SK-N-SH (cell line): Measurements from ENCODE around the gene KLHL40. TPM values are rescaled to one million over a fixed set of nuclear protein-coding genes. Genes with fewer than 3 reads are reported as not detected.

ENCODE experiments used
- CTCF ChIA-PET: fragments of 300-600, 350-600 bp; formaldehyde crosslinking; extraction: SDS; loops from one replicate; lab custom pipeline; 2021; lab: Yijun Ruan, JAX
- POLR2A ChIA-PET: fragments of 350-600 bp; sonication (Branson Sonifier 250); formaldehyde crosslinking; extraction: SDS; loops from one replicate; lab custom pipeline; 2020; ENCODE audit warnings: antibody characterized with exemption, inconsistent platforms; lab: Yijun Ruan, JAX
- DNase-seq: peaks from one replicate; pipeline ENCODE4 v3.0.0; 2012
- H2AFZ ChIP-seq: fragments of 200-600 bp; sonication (generic); 2 replicates; pipeline ENCODE4 v1.8.1; 2016; ENCODE audit warnings: antibody characterized with exemption, mild to moderate bottlenecking, low read depth
- H3F3A ChIP-seq: fragments of 200-600 bp; sonication (generic); replicated peaks from 2 replicates; pipeline ENCODE3; 2016; ENCODE audit warnings: antibody characterized with exemption, mild to moderate bottlenecking; ENCODE audit not compliant: insufficient read depth
- H3K27ac ChIP-seq, 2 experiments: fragments of 200-500 bp in 1 of 2; fragments of 200-600 bp in 1 of 2; sonication (Bioruptor generic) in 1 of 2; sonication (generic), shearing (Covaris generic) in 1 of 2; 2 replicates each; pipeline versions ENCODE4 v1.5.1 to v1.6.1; 2014 to 2016; ENCODE audit warnings: low read depth in 2 of 2, inconsistent platforms in 1 of 2, low read length in 1 of 2, mild to moderate bottlenecking in 1 of 2, mixed read lengths in 1 of 2
- H3K27me3 ChIP-seq: fragments of 200-600 bp; sonication (generic), shearing (Covaris generic); 2 replicates; pipeline ENCODE4 v1.6.1; 2016; ENCODE audit warnings: mixed run types; ENCODE audit not compliant: insufficient read depth
- H3K36me3 ChIP-seq, 2 experiments: fragments of 200-500 bp in 1 of 2; fragments of 200-600 bp in 1 of 2; sonication (Bioruptor generic) in 1 of 2; sonication (generic) in 1 of 2; replicated peaks in 1 of 2; 2 replicates each; pipeline versions ENCODE3 to v1.5.1; 2014 to 2016; ENCODE audit warnings: low read length in 1 of 2, mild to moderate bottlenecking in 1 of 2; ENCODE audit not compliant: insufficient read depth in 2 of 2, control insufficient read depth in 1 of 2
- H3K4me1 ChIP-seq, 2 experiments: fragments of 200-500 bp in 1 of 2; fragments of 200-600 bp in 1 of 2; sonication (Bioruptor generic) in 1 of 2; sonication (generic), shearing (Covaris generic) in 1 of 2; 2 replicates each; pipeline versions ENCODE4 v1.5.1 to v1.6.1; 2014 to 2016; ENCODE audit warnings: low read depth in 1 of 2, low read length in 1 of 2, mixed run types in 1 of 2; ENCODE audit not compliant: insufficient read depth in 2 of 2, control insufficient read depth in 1 of 2
- H3K4me2 ChIP-seq: fragments of 200-600 bp; sonication (generic), shearing (Covaris generic); 2 replicates; pipeline ENCODE4 v1.6.1; 2017; ENCODE audit warnings: mixed run types
- H3K4me3 ChIP-seq, 2 experiments: fragments of 200-500 bp in 1 of 2; fragments of 200-600 bp in 1 of 2; sonication (Bioruptor generic) in 1 of 2; sonication (generic), shearing (Covaris generic) in 1 of 2; 2 replicates each; pipeline versions ENCODE4 v1.5.1 to v1.8.1; 2014 to 2016; ENCODE audit warnings: low read depth in 2 of 2, inconsistent platforms in 1 of 2, low read length in 1 of 2, mild to moderate bottlenecking in 1 of 2, mixed read lengths in 1 of 2, moderate library complexity in 1 of 2
- H3K79me2 ChIP-seq: fragments of 200-600 bp; sonication (generic); 2 replicates; pipeline ENCODE4 v1.8.1; 2017; ENCODE audit warnings: mild to moderate bottlenecking; ENCODE audit not compliant: insufficient read depth
- H3K9ac ChIP-seq: fragments of 200-600 bp; sonication (generic); 2 replicates; pipeline ENCODE4 v1.6.1; 2017; ENCODE audit warnings: mixed run types
- H3K9me2 ChIP-seq: fragments of 200-600 bp; sonication (generic); 2 replicates; pipeline ENCODE4 v1.6.1; 2017; ENCODE audit warnings: mixed run types
- H3K9me3 ChIP-seq: fragments of 200-600 bp; sonication (generic); 2 replicates; pipeline ENCODE4 v1.6.1; 2017; ENCODE audit warnings: mixed run types, mild to moderate bottlenecking, moderate library complexity
- H4K20me1 ChIP-seq: fragments of 200-600 bp; sonication (generic); 2 replicates; pipeline ENCODE4 v1.6.1; 2017; ENCODE audit warnings: mild to moderate bottlenecking, mixed run types; ENCODE audit not compliant: insufficient read depth
- ELF1 ChIP-seq: IDR thresholded peaks from 2 replicates; pipeline ENCODE4 v1.4.0; 2012
- FOSL2 ChIP-seq: IDR thresholded peaks from 2 replicates; pipeline ENCODE4 v1.4.0; 2012; ENCODE audit warnings: low read depth, mild to moderate bottlenecking, moderate library complexity, borderline replicate concordance
- GATA2 ChIP-seq: sonication (generic); formaldehyde crosslinking; IDR thresholded peaks from 2 replicates; pipeline ENCODE4 v1.5.0; 2020; ENCODE audit warnings: mild to moderate bottlenecking, missing genetic modification reagents
- MEF2A ChIP-seq: IDR thresholded peaks from 2 replicates; pipeline ENCODE4 v1.4.0; 2012; ENCODE audit warnings: low read depth, borderline replicate concordance
- MXI1 ChIP-seq: IDR thresholded peaks from 2 replicates; pipeline ENCODE4 v1.6.1; 2012; ENCODE audit warnings: mild to moderate bottlenecking, low read depth, low read length, improper control_type of control experiment
- NFIC ChIP-seq: IDR thresholded peaks from 2 replicates; pipeline ENCODE4 v1.4.0; 2012; ENCODE audit warnings: borderline replicate concordance
- NRF1 ChIP-seq: IDR thresholded peaks from 2 replicates; pipeline ENCODE4 v1.6.1; 2012; ENCODE audit warnings: low read depth, mild to moderate bottlenecking, low read length
- POLR2AphosphoS5 ChIP-seq: IDR thresholded peaks from 2 replicates; pipeline ENCODE4 v1.6.1; 2012; ENCODE audit warnings: low read depth, low read length
- RAD21 ChIP-seq: IDR thresholded peaks from 2 replicates; pipeline ENCODE4 v1.6.1; 2012; ENCODE audit warnings: mild to moderate bottlenecking, low read length
- RXRA ChIP-seq: IDR thresholded peaks from 2 replicates; pipeline ENCODE4 v1.4.0; 2012; ENCODE audit warnings: low read depth, mild to moderate bottlenecking, borderline replicate concordance
- SIN3A ChIP-seq: IDR thresholded peaks from 2 replicates; pipeline ENCODE4 v1.6.1; 2012; ENCODE audit warnings: low read depth, mild to moderate bottlenecking, low read length, moderate library complexity, borderline replicate concordance
- SMC3 ChIP-seq: IDR thresholded peaks from 2 replicates; pipeline ENCODE4 v1.6.1; 2012; ENCODE audit warnings: low read depth, low read length, improper control_type of control experiment
- TAF1 ChIP-seq: IDR thresholded peaks from 2 replicates; pipeline ENCODE4 v1.6.1; 2012; ENCODE audit warnings: low read depth, mild to moderate bottlenecking, low read length, moderate library complexity, borderline replicate concordance
- TEAD4 ChIP-seq: IDR thresholded peaks from 2 replicates; pipeline ENCODE4 v1.4.0; 2012; ENCODE audit warnings: mild to moderate bottlenecking, borderline replicate concordance; ENCODE audit not compliant: insufficient read depth
- WGBS: methylation state at CpG from one replicate; pipeline ENCODE4 v1.1.6; 2017; ENCODE audit warnings: low lambda C conversion rate; 5-methylcytosine and 5-hydroxymethylcytosine counted together
- polyA plus RNA-seq, 3 experiments: library from polyadenylated mRNA; depleted of rRNA; stranded (reverse); fragments of >200 nt; gene quantifications; 2 replicates each; pipeline ENCODE4 v1.2.3, GENCODE V29; 2012
- TF ChIP-seq, protein P1 (sequence below): IDR thresholded peaks from 2 replicates; pipeline ENCODE4 v1.4.0; 2012; ENCODE audit warnings: low read depth, borderline replicate concordance
- TF ChIP-seq, protein P2 (sequence below): IDR thresholded peaks from 2 replicates; pipeline ENCODE4 v1.6.1; 2012; ENCODE audit warnings: mild to moderate bottlenecking, low read depth, low read length, moderate library complexity
- TF ChIP-seq, protein P3 (sequence below): IDR thresholded peaks from 2 replicates; pipeline ENCODE4; 2012
- TF ChIP-seq, protein P4 (sequence below): fragments of 150-350 bp; IDR thresholded peaks from 2 replicates; pipeline ENCODE4 v1.6.1; 2016; ENCODE audit warnings: mild to moderate bottlenecking, low read depth, low read length

KLHL40 gene
- polyA plus RNA-seq, 1 of the 3 experiments (the other 2 are of a cell fraction), result not detected

DNA sequence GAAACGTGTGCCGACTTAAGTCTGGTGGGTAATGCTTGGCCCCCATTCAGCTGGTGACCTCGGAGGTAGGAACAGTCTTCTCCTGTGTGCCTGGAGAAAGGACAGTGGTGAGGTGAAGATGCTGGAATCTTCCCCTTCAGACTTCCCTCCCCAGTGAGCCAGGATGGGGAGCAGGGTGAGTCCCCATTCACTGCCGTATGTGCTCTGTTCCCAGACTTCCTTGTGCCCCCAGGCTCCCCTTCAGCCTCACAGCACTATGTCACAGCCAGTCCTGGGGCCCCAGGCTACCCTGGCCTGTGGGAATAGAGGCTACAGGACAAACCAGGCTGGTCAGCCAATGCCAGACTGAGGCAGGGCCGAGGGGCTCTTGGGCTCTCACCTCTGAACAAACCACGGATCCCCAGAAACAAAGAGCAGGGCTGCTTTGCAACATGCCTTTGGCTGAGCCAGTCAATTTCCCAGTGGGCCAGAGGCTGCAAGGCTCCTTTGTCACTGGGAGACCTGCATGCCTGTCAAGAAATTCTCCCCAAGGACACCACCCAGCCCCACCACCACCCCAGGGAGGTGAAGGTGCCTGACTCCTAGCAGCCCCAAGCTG, 49.0 kb downstream of the KLHL40 start (continued):
- TF ChIP-seq, protein P1, sequence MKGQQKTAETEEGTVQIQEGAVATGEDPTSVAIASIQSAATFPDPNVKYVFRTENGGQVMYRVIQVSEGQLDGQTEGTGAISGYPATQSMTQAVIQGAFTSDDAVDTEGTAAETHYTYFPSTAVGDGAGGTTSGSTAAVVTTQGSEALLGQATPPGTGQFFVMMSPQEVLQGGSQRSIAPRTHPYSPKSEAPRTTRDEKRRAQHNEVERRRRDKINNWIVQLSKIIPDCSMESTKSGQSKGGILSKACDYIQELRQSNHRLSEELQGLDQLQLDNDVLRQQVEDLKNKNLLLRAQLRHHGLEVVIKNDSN, result no peak
- TF ChIP-seq, protein P2, sequence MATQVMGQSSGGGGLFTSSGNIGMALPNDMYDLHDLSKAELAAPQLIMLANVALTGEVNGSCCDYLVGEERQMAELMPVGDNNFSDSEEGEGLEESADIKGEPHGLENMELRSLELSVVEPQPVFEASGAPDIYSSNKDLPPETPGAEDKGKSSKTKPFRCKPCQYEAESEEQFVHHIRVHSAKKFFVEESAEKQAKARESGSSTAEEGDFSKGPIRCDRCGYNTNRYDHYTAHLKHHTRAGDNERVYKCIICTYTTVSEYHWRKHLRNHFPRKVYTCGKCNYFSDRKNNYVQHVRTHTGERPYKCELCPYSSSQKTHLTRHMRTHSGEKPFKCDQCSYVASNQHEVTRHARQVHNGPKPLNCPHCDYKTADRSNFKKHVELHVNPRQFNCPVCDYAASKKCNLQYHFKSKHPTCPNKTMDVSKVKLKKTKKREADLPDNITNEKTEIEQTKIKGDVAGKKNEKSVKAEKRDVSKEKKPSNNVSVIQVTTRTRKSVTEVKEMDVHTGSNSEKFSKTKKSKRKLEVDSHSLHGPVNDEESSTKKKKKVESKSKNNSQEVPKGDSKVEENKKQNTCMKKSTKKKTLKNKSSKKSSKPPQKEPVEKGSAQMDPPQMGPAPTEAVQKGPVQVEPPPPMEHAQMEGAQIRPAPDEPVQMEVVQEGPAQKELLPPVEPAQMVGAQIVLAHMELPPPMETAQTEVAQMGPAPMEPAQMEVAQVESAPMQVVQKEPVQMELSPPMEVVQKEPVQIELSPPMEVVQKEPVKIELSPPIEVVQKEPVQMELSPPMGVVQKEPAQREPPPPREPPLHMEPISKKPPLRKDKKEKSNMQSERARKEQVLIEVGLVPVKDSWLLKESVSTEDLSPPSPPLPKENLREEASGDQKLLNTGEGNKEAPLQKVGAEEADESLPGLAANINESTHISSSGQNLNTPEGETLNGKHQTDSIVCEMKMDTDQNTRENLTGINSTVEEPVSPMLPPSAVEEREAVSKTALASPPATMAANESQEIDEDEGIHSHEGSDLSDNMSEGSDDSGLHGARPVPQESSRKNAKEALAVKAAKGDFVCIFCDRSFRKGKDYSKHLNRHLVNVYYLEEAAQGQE, result no peak
- TF ChIP-seq RAD21, result no peak
- TF ChIP-seq, all 33 proteins: peak for 0

DNA sequence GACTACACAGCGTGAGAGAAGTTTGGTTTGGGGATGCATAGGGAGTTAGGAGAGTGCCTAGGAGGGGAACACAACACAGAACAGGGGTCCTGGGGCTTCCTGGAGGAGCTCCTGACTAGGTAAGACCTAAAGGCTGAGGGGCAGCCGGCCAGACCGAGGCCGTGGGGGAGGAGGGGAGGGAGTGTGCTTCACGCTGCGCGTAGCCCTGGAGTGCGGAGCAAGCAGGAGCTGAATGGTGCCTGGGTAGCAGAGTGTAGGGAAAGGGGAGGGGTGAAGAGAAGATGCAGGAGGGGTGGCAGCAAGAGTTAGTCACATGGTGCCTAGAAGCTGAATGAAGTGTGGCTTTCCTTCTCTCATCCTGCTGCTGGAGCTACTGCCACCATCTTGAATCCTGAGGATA, 49.7 kb downstream of the KLHL40 start:
- DNase-seq, result no peak
- no peak overlapping the region for H3K27ac ChIP-seq
- H3K9ac ChIP-seq, result no peak overlapping the region
- no peak overlapping the region for H3K4me3 ChIP-seq
- H3K9me2 ChIP-seq, result no peaks in the 10 kb centered on the region
- no peaks in the 10 kb centered on the region for H4K20me1 ChIP-seq
- CTCF ChIA-PET, result interaction anchor here (1.3 to 1.8 kb wide), 3 partner anchors 9 to 85 kb away, joined by 3 to 11 read pairs (median 3); no protein-coding TSS in a partner anchor
- H3K79me2 ChIP-seq, result no peaks in the 10 kb centered on the region
- H3K9me3 ChIP-seq, result no peaks in the 10 kb centered on the region
- H3K27me3 ChIP-seq, result no peaks in the 10 kb centered on the region
- H3F3A ChIP-seq, result no peaks in the 10 kb centered on the region
- no peak for TF ChIP-seq ELF1
- no peak for TF ChIP-seq NFIC
- no peak for TF ChIP-seq RXRA
- no peak for TF ChIP-seq SIN3A
- TF ChIP-seq, protein P3, sequence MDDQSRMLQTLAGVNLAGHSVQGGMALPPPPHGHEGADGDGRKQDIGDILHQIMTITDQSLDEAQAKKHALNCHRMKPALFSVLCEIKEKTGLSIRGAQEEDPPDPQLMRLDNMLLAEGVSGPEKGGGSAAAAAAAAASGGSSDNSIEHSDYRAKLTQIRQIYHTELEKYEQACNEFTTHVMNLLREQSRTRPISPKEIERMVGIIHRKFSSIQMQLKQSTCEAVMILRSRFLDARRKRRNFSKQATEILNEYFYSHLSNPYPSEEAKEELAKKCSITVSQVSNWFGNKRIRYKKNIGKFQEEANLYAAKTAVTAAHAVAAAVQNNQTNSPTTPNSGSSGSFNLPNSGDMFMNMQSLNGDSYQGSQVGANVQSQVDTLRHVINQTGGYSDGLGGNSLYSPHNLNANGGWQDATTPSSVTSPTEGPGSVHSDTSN, result no peak
- TF ChIP-seq, protein P1, result no peak
- no peak for TF ChIP-seq GATA2 (CRISPR knock-in tag)
- no peak for TF ChIP-seq TEAD4
- TF ChIP-seq NRF1, result no peak
- TF ChIP-seq MXI1, result no peak
- TF ChIP-seq POLR2AphosphoS5, result no peak
- no peak for TF ChIP-seq MEF2A
- no peak for TF ChIP-seq TAF1
- no peak for TF ChIP-seq FOSL2
- no peak for TF ChIP-seq SMC3
- TF ChIP-seq, protein P4, sequence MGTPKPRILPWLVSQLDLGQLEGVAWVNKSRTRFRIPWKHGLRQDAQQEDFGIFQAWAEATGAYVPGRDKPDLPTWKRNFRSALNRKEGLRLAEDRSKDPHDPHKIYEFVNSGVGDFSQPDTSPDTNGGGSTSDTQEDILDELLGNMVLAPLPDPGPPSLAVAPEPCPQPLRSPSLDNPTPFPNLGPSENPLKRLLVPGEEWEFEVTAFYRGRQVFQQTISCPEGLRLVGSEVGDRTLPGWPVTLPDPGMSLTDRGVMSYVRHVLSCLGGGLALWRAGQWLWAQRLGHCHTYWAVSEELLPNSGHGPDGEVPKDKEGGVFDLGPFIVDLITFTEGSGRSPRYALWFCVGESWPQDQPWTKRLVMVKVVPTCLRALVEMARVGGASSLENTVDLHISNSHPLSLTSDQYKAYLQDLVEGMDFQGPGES, result no peak
- TF ChIP-seq, all 33 proteins: peak for 0
- no peak overlapping the region for H2AFZ ChIP-seq
- H3K4me2 ChIP-seq, result no peak overlapping the region
- POLR2A ChIA-PET, result no interaction called here
- 77% methylated on average over 8 of the region's 8 CpGs for WGBS
- H3K36me3 ChIP-seq, result no peaks in the 10 kb centered on the region
- H3K4me1 ChIP-seq, result peaks cover 0 to 4% of the 10 kb centered on the region in 2 experiments; a peak in 1 of 4 replicates
